Tongue (tissue), 2 donors: ENCODE measurements around the gene TBCA. TPM values are rescaled to one million over a fixed set of nuclear protein-coding genes. Genes with fewer than 3 reads are reported as not detected.
A peak's percentile ranks its signal among the peaks of the same experiment; 100 is the strongest.
"Not testable (repeated sequence)": the region's sequence is repeated elsewhere in the genome, so short reads cannot be mapped to it uniquely, and the experiment has no call there.

Experiments used
- DNase-seq: peaks from one replicate; pipeline ENCODE4 v3.0.0-alpha.2; 2015
- total RNA-seq: library from RNA; depleted of rRNA; stranded (reverse); fragments of >200 nt; gene quantifications from one replicate; pipeline ENCODE4 v1.2.3, GENCODE V29; 2014

The TBCA gene
- total RNA-seq, 1 donor from 2014 or later, result 91.3 TPM

DNA sequence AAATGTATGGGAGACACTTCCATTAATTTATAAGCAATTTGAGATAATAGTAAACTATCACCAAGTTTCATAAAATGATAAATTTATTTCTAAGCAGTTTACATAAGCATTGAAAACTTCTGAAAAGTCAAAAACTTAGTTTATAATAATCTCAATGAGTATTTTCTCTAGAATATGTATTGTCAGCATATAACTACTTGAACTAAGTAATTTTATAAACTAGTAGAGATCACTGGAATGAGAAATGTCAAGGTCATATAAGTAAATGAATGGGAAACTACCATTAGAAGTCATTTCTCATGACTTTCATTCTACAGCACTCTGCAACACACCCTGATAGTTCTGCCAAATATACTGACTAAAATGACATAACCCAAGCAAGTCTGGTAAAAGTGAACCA is 3.4 kb downstream of the TBCA start:
- no peak for DNase-seq

DNA sequence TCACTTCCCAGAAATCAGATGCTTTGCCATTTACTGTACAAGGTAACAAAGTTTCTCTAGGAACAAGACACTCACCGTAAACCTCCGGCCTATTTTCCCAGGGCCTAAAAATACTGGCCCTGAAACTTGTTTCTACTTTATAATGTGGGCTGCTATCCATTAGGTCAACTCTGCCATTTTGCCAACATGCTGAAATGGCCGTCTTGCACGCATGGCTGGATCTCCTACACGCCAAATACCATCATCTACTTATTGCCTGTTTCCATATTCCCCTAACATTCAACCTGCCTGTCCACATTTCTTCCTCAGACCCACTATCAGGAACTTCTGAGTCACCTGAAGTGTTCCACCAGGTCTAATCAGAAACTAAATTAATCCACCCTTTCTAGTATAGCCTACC is 4.7 kb downstream of the TBCA start:
- DNase-seq, result no peak

DNA sequence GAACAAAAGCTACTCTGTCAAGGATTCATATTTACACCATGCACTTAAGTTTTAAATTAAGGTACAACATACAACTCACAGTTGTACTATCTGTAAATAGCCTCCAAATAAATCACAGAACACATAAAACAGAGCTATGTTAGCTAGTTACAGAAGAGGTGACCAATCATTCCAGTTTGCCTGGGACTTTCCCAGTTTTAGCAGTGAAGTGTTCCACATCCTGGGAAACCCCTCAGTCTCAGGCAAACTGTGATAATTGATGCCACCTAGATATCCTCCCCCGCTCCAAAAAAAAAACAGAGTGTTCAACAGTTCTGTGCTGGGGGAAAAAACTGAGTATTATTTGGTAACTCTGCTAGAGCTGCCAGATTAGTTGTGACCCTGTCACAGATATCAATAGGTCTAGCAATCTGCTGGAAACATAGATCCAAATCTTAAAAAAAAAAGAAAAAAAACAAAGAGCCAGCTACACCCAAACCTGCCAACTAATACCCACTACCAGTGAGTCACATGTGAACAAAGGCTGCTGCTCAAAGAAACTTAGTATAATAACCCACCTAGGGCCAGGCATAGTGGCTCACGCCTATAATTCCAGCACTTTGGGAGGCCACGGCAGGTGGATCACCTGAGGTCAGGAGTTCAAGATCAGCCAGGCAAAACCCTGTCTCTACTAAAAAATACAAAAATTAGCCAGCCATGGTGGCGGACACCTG is 5.7 kb downstream of the TBCA start:
- DNase-seq, result no peak

DNA sequence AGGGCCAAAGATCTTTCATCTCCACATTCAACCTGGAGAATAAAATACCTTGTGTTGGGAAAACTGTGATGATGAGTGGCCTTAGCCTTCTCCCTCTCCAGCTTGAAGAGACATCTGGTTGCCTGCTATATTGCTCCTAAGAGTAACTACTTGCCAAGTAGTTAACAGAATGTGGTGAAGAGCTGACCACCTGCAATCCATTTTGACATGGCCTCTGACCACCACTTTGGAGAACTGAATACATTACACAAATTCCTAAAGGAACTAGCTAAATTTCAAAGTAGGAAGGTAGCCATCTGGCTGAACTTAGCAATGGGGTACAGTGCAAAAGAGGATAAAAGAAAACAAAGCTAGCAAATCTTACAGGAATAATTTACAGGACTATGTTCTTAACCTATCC is 7.2 kb downstream of the TBCA start:
- no peak for DNase-seq

DNA sequence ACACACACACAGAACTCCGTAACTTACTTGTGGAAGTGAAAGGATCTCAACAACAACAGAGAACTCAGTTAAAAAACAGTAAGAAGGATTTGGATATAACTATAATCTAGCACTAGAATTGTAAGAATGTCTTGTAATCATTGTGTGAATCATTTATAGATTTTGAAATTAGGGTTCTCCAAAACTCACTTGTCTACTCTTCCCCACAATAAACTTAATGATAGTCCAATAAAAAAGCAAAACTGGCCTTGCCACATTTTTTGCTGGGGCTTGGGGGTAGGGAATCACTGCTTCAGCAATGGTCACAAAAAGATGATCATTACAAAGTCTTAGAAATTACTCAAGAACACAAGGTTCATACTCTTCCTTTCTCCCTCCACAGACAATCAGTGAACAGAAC is 8.8 kb downstream of the TBCA start:
- no peak for DNase-seq

DNA sequence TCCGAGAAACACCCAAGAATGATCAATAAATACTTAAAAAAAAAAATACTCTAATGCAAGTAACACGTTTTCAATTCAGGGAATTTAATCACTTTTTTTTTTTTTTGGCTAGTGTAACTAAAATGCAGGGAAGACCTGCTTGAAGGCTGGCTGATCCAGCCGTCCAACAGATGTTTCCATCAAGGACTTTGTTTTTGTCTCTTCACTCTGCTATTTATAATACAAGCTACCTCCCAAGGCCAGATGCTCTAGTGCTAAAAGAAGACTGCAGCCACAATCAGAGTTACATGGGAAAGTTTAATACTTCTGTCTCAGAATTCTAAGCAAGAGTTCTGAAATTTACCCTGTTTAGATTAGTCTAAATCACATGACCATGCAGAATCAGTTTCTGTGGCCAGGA is 14.5 kb downstream of the TBCA start:
- no peak for DNase-seq

DNA sequence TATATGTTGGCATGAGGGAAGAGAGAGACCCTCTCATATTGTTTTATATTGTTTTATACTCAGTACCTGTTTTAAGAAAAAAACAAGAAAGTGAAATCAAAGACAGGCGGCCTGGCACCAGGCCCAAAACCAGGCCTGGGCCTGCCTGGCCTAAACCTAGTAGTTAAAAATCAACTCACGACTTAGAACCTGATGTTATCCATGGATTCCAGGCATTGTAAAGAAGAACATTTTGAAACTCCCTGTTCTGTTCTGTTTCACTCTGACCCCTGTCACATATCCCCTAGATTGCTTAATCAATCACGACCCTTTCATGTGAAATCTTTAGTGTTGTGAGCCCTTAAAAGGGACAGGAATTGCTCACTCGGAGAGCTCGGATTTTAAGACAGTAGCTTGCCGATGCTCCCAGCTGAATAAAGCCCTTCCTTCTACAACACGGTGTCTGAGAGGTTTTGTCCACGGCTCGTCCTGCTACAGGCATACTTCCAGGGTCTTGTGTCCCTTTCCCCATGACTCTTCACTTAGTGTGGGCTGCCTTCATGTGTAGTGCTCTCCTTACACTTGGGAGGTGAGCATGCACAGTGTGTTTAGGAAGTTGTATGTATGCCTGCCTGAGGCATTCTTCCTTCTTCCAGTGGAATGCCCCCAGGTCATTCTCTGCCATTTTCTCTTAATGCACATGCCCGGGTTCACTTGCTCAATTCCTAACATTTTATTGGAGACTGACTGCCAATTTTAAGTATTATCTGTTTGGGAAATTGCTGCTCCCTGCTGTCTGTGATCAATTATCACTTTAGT is 17.8 kb downstream of the TBCA start:
- DNase-seq, result no peak

DNA sequence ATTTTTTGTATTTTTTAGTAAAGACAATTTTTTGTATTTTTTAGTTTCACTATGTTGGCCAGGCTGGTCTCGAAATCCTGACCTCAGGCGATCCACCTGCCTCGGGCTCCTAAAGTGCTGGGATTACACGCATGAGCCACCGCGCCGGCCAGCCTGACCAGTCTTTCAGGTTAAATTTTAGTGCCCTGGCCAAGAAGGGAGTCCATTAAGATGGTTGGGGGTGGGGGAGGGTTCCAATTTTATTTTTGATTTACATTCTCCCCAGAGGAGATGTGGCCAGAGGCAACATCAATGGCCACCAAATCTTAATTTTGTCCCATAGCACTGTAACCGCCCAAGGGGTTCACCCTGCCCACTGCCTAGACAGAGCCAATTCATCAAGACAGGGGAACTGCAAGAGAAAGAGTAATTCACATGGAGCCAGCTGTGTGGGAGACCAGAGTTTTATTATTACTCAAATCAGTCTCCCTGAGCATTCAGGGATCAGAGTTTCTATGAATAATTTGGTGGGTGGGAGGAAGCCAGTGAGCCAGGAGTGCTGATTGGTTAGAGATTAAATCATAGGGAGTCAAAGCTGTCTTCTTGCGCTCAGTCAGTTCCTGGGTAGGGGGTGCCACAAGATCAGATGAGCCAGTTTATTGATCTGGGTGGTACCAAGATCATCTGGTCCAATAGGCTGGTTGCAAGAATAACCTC is 24.7 kb downstream of the TBCA start:
- no peak for DNase-seq

DNA sequence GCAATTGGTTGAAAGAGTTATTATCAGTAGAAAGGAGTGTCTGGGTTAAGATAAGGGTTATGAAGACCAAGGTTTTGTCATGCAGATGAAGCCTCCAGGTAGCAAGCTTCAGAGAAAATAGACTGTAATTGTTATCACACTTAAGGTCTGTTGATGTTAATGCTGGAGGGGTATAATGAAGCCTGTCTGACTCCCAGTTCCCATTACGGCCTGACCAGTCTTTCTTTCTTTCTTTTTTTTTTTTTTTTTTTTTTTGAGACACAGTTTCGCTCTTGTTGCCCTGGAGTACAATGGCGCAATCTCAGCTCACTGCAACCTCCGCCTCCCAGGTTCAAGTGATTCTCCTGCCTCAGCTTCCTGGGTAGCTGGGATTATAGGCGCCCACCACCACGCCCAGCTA is 25.2 kb downstream of the TBCA start:
- not testable (repeated sequence) for DNase-seq

DNA sequence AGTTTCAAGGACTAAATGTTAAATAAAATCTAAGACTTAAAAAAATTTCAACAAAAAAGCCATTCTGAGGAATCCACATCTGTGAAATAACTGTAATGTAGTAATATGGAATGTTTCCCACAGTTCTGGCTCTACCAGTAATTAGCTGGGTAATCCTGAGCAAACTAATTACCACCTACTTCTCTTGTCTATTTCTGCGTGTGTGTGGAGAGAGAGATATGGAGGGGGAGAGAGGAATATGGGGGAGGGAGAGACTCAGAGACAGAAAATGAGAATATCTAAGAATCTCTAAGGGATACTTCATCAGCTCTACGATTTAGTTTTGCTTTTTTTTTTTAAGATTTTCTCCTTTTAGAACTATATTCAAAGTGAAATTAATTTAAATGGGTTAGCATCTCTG is 28.0 kb downstream of the TBCA start:
- no peak for DNase-seq

DNA sequence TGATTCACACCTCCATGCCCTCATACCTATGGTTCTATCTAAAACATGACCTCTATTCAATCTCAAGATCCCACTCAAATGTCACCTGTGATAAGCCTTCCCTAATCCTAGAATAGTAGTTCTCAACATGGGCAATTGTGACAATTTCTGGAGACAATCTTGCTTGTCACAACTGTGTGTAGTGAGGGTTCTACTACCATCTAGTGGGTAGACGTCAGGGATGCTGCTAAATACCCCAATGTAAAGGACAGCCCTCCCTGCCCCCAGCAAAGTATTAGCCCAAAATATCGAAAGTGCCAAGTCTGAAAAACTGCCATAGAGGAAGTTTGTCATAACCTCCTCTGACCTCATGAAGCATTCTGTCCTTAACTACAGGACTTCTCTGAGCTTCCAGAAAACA is 32.0 kb downstream of the TBCA start:
- no peak for DNase-seq

DNA sequence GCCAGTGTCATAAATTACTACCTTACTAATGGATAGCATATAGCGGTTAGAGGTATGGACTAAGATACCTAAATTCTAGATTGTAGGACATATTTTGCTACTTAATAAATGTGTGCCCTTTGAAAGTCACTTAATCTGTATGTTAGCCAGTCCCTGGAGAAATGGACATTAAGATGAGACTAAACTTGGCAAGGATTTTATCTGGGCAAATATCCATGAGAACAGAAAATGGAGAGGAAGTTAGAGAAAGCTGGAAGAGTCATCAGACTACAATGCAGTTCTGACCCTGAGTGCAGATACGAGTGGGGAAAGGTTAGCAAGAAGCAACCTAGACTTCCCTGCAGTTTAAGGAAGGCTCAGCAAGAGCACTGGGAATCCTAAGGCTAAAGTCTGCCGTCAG is 33.0 kb downstream of the TBCA start:
- DNase-seq, result no peak

DNA sequence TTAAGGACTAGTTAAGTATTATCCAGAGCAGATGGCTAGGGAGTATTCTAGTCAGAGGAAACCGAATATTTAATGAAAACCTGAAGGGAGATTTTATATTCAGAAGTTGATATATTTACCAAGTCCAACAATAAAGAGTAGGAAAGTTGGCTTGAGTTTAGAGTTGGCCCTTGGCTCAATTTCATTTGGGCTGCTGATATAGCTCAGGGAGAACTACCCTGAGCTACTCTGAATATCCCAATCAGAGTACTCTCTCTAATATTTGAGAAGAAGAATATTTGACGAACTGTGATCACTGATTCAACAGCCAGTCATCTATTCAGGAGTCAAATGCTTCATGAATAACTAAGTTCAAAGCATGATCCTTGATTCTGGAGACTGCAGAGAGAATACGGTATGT is 34.5 kb downstream of the TBCA start:
- DNase-seq, result no peak

DNA sequence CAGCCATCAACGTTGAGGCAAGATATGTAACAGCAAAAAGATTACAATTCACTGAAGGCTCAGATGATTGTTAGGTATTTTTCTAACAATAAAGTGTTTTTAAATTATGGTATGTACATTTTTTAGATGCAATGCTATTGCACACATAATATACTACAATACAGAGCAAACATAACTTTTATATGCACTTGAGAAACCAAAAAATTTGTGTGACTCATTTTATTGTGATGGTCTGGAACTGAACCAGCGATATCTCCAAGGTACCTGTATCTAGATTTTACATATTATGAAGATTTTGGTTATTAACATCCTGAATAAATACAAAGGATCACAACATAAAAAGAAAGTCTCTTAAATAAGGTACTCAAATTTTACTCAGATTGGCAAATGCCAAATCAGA is 41.3 kb downstream of the TBCA start:
- no peak for DNase-seq

DNA sequence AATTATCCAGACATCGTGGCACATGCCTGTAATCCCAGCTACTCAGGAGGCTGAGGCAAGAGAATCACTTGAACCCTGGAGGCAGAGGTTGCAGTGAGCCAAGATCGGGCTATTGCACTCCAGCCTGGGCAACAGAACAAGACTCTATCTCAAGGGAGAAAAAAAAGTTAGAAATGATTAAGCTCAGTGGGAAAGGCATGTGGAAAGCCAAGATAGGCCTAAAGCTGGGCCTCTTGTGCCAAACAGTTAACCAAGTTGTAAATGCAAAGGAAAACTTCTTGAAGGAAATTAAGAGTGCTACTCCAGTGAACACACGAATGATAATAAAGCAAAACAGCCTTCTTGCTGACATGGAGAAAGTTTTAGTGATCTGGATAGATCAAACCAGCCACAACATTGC is 43.0 kb downstream of the TBCA start:
- DNase-seq, result no peak

DNA sequence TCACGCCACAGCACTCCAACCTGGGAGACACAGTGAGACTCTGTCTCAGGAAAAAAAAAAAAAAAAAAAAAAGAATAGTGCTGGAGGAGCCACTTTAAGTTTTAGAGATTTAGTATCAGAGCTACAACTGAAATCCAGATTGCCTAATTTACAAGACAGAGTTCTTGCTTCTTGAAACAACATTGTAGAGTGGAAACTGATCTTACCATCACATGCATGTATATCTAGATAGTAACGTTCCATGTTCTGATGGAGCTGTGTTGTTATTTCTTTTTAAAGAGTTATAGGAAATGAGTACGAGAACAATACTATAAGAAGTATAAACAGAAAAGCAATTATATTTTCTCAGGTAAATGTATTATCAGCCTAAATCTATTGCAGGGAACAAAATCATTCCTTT is 48.9 kb downstream of the TBCA start:
- no peak for DNase-seq

DNA sequence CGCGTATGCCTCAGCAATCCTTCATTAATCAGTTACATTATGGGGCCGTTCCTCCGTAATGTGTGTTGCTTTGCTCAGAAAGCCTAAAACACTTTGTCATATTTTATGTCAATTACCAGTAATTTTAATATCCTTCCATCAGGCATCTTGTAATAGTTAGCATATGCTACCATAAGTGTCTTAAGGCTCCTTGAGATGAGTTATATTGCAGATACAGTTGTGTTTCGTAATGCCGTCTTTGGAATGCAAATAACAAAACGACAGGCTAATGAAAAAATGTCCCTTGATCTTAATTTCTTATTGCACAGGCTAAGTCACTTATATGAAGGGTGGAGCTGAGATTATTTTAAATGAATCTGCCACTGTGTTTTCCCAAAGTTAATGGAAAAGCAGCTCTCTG is 50.5 kb downstream of the TBCA start:
- no peak for DNase-seq

DNA sequence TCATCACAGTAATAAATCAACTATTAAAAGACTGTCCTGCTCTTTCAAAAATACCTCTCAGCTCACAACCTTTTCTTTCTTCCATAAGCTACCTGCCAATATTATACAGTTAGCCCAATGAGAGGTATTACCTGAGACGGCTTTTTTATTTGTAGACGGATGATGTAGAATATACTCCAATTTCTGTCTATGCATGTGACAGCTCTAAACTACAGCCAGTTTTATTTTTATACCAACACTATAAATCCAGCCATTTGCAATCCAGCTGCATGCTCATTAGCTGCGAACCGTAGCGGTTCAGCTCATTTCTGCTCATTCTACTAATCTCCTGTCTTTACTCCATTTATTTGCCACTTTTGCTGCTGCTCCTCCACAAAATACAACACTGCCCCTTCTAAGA is 51.2 kb downstream of the TBCA start:
- no peak for DNase-seq

DNA sequence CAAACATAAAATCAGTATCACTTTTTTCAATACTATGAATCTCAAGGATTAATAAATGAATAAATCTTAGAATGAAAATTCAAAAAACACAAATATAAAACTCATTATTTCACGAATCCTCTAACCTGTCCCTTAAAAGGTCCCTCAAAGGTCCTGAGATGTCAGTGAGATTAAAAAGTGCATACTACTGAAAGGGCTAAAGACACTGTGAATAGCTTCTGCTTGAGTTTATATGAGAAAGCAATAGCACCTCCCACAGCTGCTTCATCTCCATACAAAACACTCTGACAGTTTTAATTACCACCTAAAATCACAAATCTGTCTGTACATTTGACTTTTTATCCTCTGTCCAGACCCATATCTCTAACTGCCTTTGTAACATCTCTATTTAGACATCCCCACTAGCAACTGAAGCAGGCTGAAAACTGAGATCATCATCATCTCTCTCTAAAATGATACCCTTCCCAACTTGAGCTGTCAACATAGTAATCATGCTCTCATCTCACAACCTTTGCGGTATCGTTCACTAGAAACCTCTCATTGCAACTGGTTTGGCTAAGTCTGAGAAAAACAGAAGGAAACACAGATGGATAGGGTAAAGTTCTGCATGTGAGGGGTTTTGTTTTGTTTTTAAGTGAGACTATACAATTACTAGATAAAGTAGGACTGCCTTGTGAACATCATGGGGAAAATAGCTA is 56.3 kb downstream of the TBCA start:
- no peak for DNase-seq

DNA sequence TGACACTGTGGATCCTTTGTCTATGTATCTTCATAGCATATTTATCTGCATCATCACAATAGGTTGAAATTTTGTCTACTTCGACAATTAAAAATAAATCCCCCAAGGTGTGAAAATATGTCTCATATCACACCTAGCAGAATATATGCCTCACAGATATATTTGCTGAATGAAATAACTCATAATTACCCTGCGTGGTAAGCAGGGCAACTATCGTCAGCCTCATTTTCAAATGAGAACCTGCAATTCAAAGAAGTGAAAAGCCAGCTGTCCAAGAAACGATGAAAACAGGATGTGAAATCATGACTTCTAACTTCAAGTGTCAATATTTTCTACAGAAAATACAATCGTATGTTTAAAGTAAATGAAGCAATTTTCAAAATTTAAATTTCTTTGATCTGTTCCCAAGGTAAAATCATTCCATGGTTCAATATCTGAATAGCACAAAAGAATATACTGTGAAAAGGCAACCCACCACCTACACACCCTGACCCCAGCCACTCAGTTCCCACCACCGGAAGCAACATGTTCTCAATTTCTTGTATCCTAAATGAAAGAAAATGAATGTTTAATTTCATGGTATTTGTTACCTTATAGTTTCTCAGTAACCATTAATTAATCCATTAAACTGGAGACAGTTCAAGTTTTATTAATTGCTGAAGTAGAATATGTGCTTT is 57.1 kb downstream of the TBCA start:
- no peak for DNase-seq

DNA sequence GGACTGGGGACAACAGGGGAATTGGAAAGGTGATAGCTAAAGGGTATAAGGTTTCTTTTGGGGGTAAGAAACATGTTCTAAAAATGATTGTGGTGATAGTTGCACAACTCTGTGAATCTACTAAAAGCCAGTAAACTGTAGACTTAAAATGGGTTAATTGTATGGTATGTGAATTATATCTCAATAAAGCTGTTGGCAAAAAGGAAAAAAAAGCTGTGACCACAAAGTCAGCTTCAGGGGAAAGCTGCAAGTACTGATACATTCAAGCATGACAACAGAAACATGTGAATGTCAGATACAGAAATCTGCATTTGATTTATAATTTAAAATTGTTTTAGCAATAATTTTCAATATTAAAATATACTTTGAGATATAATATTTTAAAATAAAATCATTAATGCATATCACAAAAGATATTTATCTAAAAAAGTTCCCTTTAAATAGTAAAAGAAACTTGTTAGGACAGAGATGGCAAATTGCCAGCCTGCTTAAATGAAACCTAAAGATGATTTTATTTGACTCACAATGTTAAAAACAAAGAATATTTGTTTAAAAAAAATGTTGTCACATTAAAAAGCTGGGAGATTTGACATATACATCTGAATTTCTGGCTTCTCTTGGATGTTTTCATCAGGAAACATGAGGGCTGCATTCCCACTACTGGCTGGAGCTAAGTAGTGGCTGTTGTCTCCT is 66.0 kb downstream of the TBCA start:
- peak; percentile 18 for DNase-seq

DNA sequence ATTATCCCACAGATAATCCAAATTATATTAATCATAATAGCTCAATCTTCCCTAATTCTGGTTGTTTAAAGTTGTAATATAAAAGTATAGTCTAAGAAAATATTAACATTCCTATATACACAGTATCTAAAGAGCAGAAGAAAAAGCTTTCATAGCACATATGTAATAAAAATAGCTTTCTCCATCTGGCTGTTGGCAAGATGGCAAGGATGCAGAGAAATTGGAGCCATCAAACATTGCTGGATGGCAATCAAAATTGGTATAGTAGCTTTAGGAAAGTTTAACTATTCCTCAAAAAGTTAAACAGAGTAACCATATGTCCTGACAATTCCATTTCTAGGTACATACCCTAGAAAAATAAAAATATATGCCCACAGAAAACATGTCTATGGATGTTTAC is 66.8 kb downstream of the TBCA start:
- no peak for DNase-seq
